Measurements from ENCODE around the gene MYL4.
A peak's percentile ranks its signal among the peaks of the same experiment; 100 is the strongest.
"Not testable (repeated sequence)": the region's sequence is repeated elsewhere in the genome, so short reads cannot be mapped to it uniquely, and the experiment has no call there.

The MYL4 gene

GRCh38 chr17:47197821-47198220 lies 11.3 kb upstream of the MYL4 start:
- DNase-seq: peak; percentile 59

DNA sequence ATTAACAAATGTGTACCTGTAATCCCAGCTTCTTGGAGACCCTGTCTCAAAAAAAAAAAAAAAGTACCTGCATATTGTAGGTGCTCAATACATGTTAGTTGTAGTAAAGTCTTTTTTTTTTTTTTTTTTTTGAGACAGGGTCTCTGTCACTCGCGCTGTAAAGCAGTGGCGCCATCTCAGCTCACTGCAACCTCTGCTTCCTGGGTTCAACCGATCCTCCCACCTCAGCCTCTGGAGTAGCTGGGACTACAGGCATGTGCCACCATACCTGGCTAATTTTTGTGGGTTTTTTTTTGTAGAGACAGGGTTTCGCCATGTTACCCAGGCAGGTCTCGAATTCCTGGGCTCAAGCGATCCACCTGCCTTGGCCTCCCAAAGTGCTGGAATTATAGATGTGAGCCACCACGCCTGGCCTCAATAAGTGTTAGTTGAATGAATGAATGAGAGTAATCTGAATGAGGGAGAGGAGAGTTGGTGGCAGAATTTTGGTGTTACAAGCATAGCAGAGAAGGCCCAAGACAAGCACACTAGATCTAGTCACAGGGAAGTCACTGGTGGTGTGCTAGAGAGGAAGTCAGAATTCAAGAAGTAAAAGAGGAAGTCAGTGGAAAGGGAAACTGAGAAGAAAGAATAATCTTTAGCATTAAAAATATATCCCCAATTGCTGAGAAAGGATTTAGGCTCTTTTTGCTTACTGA lies 9.4 kb upstream of the MYL4 start:
- no peak for DNase-seq

- no peak for DNase-seq
These were observed 8.9 kb upstream of the MYL4 start for GRCh38 chr17:47200325-47200664.

DNA sequence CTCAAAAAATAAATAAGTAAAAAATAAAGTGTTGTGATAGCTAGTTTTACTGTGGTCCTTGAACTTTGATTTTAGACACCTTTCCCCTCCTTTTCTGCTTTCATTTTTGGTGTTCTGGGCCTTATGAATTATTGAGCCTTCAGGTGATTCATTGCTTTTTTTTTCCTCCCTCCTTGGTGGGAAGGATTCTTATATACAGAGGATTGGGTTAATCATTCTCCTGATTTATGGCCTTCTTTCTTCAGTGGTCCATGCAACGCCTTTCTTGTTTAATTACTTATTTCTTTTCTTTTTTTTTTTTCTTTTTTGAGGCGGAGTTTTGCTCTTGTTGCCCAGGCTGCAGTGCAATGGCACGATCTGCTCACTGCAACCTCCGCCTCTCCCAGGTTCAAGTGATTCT lies 8.0 kb upstream of the MYL4 start:
- DNase-seq: no peak

- no peak for DNase-seq
These were observed 5.0 kb upstream of the MYL4 start for GRCh38 chr17:47203984-47204721.

DNA sequence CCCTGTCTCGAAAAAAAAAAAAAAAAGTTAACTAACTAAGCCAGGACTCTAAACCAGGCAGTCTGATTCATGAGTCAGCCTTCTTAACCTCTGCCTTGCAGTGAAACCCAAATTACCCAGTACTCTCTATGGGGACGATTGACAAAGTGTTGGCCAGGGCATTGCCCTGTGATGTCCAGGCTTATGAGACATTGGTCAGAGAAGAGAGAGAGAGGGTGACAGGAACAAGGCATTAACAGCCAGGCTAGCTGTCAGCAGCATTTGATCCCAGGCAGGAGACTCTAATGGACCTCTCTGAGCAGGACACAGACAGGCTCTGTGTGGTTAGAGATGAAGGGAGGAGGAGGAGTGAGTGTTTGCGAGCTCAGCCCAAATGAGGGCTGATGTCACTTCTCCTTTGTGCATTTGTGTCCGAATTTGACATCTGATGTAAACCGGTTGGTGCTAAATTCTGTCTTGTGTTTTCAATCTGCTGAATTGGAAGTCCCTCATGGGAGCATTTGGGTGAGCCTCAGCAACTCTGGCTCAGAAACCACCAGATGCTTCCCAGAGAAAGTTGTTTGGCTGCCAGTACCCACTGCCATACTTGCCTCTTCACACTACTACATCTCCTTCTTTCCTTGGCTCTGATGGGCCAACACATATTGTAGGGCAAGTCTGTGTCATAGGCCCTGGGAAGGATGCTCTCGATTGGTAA lies 4.3 kb upstream of the MYL4 start:
- DNase-seq: no peak

DNA sequence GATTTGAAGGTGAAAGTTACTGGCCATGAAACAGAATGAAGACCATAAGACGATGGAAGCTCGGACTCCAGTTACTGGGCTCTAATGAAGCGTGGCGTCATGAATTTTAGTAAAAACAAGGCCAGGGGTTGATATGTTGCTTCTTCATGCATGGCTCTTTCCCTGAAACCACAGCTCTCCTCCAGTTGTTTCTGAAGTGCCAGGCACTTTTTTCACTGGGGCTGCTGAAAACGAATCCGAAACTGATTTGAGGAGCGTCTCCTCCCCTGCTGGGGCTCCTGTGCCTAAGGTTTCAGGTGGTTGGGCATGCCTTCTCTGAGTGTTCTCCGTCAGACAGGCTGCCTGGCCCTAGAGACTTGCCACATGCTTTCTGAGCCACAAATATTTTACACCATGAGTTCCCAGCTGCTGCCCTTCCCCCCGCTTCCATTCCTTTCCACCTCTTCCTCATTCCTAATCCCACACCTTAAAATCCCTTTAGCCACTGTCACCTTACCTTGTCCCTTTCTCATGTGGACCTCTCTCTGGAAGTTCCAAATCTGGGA lies 3.7 kb upstream of the MYL4 start:
- DNase-seq: peak; percentile 42

DNA sequence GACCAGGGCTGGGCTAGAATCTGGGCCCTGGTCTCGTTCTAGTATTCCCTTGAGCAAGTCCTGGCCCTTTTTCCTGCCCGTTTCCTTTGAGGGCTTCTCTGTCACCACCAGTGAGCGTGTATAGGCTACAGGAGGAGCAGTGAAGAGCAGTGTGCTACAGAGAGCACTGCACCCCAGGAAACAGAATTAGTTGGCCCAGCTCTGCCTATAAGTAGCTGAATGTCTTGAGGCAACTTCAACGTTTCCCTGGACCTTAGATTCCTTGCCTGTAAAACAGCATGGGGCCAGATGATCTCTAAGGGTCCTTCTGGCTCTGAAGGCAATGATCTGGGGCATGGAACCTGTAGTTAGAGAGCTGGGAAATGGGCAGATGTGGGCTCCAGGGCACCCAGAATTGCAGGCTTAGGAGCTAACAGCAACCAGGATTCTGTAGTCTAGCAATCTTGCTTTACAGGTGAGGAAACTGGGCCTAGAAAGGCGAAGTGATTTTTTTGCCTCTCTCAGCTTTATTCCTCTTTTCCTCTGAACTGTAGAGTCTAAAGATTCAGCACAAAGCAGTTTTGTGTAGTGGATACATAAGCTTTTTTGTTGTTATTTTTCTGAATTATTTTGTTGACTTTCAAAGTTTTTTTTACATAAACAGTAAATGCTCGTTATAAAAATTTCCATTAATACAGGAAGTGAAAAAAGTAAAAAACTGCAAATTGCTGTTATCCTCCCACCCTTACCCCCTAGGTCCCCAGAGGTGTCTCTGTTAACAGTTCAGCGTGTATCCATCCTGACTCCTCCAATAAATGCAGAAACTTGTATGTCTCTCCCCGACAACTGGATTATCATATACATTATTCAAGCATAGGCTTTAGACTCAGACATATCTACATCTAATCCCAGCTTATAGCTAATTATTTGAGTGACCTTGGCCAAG lies 1.7 kb upstream of the MYL4 start:
- DNase-seq: peak; percentile 37

- no peak for DNase-seq
These were observed 351 bp downstream of the MYL4 start for GRCh38 chr17:47209499-47209898.

DNA sequence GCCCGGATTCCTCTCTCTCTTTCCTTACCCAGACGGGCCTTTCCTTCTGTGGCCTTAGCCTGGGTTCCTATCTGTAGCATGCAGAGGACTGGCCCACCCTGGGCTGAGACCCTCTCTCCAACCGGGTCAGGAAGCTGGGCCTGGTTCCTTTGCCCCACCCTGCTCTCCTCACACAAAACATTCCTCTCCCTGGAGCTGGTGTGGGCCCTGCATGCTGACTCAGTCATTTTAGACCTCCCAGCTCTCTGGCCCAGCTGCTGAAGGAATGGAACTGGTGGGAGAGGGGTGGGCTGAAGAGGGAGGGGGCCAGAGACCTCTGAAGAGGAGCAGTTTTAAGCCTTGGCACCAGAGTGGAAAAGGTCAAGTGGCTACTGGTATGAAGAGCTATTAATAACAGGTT lies 957 bp downstream of the MYL4 start:
- DNase-seq: no peak

GRCh38 chr17:47210779-47211178 lies 1.6 kb downstream of the MYL4 start:
- no peak for DNase-seq

- DNase-seq: no peak
These were observed 3.3 kb downstream of the MYL4 start for GRCh38 chr17:47212458-47212857.

- DNase-seq: no peak
These were observed 4.4 kb downstream of the MYL4 start for GRCh38 chr17:47213540-47213939.

DNA sequence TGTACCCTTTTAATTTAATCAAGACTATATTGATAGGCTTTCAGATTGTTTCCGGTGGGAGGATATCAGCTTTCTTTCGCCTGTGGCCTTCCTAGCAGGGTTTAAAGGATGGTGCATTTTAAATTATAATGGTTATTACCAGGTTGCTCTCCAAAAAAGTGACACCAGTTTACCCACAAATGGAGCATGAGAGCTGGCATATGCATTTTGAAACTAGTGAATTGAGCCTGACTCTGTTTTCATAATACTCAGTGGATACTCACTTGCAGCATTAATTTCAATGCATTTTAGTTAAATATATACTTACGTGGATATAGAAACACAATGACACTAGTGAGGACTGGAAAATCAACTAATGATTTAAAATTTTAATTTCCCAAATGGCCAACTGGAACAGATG lies 5.8 kb downstream of the MYL4 start:
- no peak for DNase-seq

GRCh38 chr17:47216821-47217220 lies 7.7 kb downstream of the MYL4 start:
- DNase-seq: not testable (repeated sequence)

DNA sequence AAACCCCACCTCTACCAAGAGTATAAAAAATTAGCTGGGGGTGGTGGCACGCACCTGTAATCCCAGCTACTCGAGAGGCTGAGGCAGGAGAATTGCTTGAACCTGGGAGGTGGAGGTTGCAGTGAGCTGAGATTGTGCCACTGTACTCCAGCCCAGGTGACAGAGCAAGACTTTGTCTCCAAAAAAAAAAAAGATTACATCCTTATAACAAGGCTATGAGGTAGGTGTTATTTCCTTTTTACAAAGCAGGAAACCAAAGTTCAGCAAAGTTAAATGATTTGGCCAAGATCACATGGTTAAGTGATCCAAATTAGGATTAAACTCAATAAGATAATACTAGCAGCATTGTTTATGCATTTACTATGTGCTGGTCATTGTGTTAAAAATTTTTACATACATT lies 8.1 kb downstream of the MYL4 start:
- not testable (repeated sequence) for DNase-seq

GRCh38 chr17:47218896-47219430 lies 9.8 kb downstream of the MYL4 start:
- no peak for DNase-seq

- no peak for DNase-seq
These were observed 10.7 kb downstream of the MYL4 start for GRCh38 chr17:47219621-47220475.

GRCh38 chr17:47220531-47220999 lies 11.4 kb downstream of the MYL4 start:
- DNase-seq: no peak

DNA sequence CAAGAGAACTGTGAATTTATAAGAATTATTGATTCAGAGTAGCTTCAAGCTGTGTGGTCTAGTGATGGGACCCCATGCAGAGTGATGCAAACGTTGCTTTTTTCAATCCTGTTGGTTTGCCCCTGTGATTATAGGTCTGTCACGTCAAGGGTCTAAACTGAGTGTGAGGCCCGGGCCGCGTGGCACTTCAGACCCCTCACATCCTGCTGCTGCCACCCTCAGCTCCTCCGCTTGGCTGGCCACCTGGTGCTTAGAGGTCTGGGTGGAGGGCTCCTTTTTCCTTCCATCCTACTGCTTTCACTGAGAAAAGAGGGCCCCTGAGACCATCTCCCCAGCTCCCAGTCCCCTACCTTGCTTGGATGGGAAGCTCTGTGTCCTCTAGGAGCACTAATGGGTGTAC lies 12.0 kb downstream of the MYL4 start:
- no peak for DNase-seq

DNA sequence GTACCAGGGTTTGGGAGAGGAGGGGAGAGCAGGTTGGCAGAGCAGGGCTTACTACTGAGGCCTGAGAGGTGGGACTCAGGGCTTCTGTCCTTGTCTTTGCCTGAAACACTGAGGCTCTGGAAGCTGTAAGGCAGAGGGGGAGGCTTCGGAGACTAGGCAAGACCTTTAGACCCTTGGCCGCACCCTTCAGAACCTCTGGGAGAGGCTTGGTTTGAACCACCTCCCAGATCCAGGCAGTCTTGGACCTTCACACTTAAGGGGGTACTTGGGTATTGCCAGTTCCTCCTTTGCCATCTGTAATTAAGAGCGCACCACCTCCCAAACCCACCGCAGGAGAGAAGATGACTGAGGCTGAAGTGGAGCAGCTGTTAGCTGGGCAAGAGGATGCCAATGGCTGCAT lies 12.9 kb downstream of the MYL4 start:
- no peak for DNase-seq
